ENCODE measurements around the gene CRKL.
"Not testable (repeated sequence)": the region's sequence is repeated elsewhere in the genome, so short reads cannot be mapped to it uniquely, and the experiment has no call there.

- TF ChIP-seq, protein P1, sequence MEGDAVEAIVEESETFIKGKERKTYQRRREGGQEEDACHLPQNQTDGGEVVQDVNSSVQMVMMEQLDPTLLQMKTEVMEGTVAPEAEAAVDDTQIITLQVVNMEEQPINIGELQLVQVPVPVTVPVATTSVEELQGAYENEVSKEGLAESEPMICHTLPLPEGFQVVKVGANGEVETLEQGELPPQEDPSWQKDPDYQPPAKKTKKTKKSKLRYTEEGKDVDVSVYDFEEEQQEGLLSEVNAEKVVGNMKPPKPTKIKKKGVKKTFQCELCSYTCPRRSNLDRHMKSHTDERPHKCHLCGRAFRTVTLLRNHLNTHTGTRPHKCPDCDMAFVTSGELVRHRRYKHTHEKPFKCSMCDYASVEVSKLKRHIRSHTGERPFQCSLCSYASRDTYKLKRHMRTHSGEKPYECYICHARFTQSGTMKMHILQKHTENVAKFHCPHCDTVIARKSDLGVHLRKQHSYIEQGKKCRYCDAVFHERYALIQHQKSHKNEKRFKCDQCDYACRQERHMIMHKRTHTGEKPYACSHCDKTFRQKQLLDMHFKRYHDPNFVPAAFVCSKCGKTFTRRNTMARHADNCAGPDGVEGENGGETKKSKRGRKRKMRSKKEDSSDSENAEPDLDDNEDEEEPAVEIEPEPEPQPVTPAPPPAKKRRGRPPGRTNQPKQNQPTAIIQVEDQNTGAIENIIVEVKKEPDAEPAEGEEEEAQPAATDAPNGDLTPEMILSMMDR (IDR thresholded peaks at IDR 0.05): not testable (repeated sequence)
- not testable (repeated sequence) for TF ChIP-seq EZH2 (IDR thresholded peaks at IDR 0.05; ENCODE audit: borderline replicate concordance, insufficient read depth, low read depth, low read length, poor library complexity, severe bottlenecking)
Observed at GRCh38 chr22:20972014-20972694, 54.9 kb downstream of the CRKL start.
